Measurements from ENCODE around the gene DLG2. TPM values are rescaled to one million over a fixed set of nuclear protein-coding genes. Genes with fewer than 3 reads are reported as not detected.

The DLG2 gene
- total and polyA plus RNA-seq, 2 of the 4 experiments (the other 2 are of a cell fraction) = 0.31 to 0.36 TPM

GRCh38 chr11:85195934-85196333 lies 431.2 kb downstream of the DLG2 start:
- Histone ChIP-seq H3K18ac (ENCODE audit: low read depth, low read length) (no peak overlapping the region), H4K91ac (ENCODE audit: insufficient read depth, low read depth, low read length) (no peak overlapping the region), H3K36me3 (ENCODE audit: control insufficient read depth, insufficient read depth, low read length) (no peaks in the 10 kb centered on the region), H3K4me1 (ENCODE audit: control insufficient read depth, insufficient read depth, low read length) (no peaks in the 10 kb centered on the region), H2BK20ac (ENCODE audit: low read depth, low read length) (no peak overlapping the region), H2BK15ac (ENCODE audit: low read depth, low read length) (no peak overlapping the region), H3K9me3 (ENCODE audit: control insufficient read depth, insufficient read depth, low read length) (peaks cover 5% of the 10 kb centered on the region; the same call in 1 of the 2 replicates), H3K9me1 (ENCODE audit: insufficient read depth, low read length) (no peaks in the 10 kb centered on the region), H3K9ac (ENCODE audit: low read depth, low read length) (no peak overlapping the region), H3K14ac (replicated peaks; ENCODE audit: low read depth, low read length) (no peak overlapping the region), H3K27me3 (ENCODE audit: control insufficient read depth, insufficient read depth, low read length) (no peaks in the 10 kb centered on the region), H2AFZ (replicated peaks; ENCODE audit: low read length, poor library complexity) (no peak overlapping the region), H2AK9ac (replicated peaks; ENCODE audit: low read depth, low read length, poor library complexity) (no peak overlapping the region), H2BK5ac (ENCODE audit: low read depth, low read length, poor library complexity, severe bottlenecking) (no peak overlapping the region), H3K4me2 (ENCODE audit: low read depth, low read length) (no peak overlapping the region), H4K8ac (ENCODE audit: low read depth in 2 of 2, low read length in 2 of 2) (no peak overlapping the region), H3K23ac (ENCODE audit: low read depth, low read length) (no peak overlapping the region), H3K4ac (ENCODE audit: low read depth, low read length) (no peak overlapping the region), H3K4me3 (ENCODE audit: insufficient read depth, low read depth, low read length) (no peak overlapping the region), H3K56ac (ENCODE audit: extremely low read depth, insufficient read depth, low read length) (no peak overlapping the region), H3K27ac (ENCODE audit: insufficient read depth, low read length) (no peak overlapping the region), H2BK120ac (ENCODE audit: low read depth, low read length) (no peak overlapping the region), H4K20me1 (ENCODE audit: insufficient read depth, low read length) (no peaks in the 10 kb centered on the region), H2AK5ac (ENCODE audit: low read depth, low read length) (no peak overlapping the region), H3K79me1 (ENCODE audit: low read depth in 1 of 2, low read length in 2 of 2) (no peaks in the 10 kb centered on the region), H4K5ac (ENCODE audit: low read depth, low read length) (no peak overlapping the region)
- in situ Hi-C loops (cut with MboI; ENCODE audit: low sequenced_read_pairs) (no loop called here), intact Hi-C loops (cut with micrococcal nuclease) (no loop called here), dilution Hi-C loops (cut with HindIII; ENCODE audit: low sequenced_read_pairs, unreplicated experiment) (no loop called here)
- ATAC-seq (ENCODE audit: low read depth) (no peak), DNase-seq (no peak)
- ChIA-PET CTCF (no interaction called here), POLR2A (ENCODE audit: unreplicated experiment) (no interaction called here)
- WGBS, 2 experiments (ENCODE audit: extremely low coverage in 2 of 2, insufficient read length in 1 of 2) = no CpG with 5 or more reads among the region's 3 CpGs
- TF ChIP-seq RAD21 (IDR thresholded peaks at IDR 0.05; ENCODE audit: low read length) = no peak
- TF ChIP-seq NFE2L2 (IDR thresholded peaks at IDR 0.05; ENCODE audit: low read depth, low read length) = no peak
- TF ChIP-seq CEBPB (IDR thresholded peaks at IDR 0.05; ENCODE audit: low read depth, low read length) = no peak
- no peak for TF ChIP-seq FOS (IDR thresholded peaks at IDR 0.05; ENCODE audit: low read depth, low read length)
- TF ChIP-seq MXI1 (IDR thresholded peaks at IDR 0.05; ENCODE audit: borderline replicate concordance, low read depth, low read length) = no peak
- no peak for TF ChIP-seq SMC3 (IDR thresholded peaks at IDR 0.05; ENCODE audit: low read depth, low read length)
- TF ChIP-seq CTCF (conservative IDR thresholded peaks at IDR 0.05; ENCODE audit: low read depth, low read length) = no peak
- no peak for TF ChIP-seq USF2 (IDR thresholded peaks at IDR 0.05; ENCODE audit: low read depth, low read length)
- no TSS peak for BruUV-seq (replicated peaks)

Measured in IMR-90 (cell line).